GM12872 (cell line): ENCODE data around the gene THAP6.

Source experiments
- CTCF ChIP-seq: IDR thresholded peaks from 3 replicates; pipeline ENCODE4 v1.5.1; 2011; ENCODE audit warnings: low read depth, mild to moderate bottlenecking, low read length, moderate library complexity; ENCODE audit not compliant: insufficient read depth

THAP6 gene

GRCh38 chr4:75495476-75495875 is 18.8 kb upstream of the THAP6 start:
- no peak for TF ChIP-seq CTCF

- TF ChIP-seq CTCF: no peak
These were observed 17.9 kb upstream of the THAP6 start for GRCh38 chr4:75496406-75496805.

GRCh38 chr4:75497133-75497532 is 17.1 kb upstream of the THAP6 start:
- TF ChIP-seq CTCF: no peak

- TF ChIP-seq CTCF: no peak
These were observed 16.2 kb upstream of the THAP6 start for GRCh38 chr4:75498041-75498440.

GRCh38 chr4:75499900-75500299 is 14.4 kb upstream of the THAP6 start:
- no peak for TF ChIP-seq CTCF

GRCh38 chr4:75502671-75503070 is 11.6 kb upstream of the THAP6 start:
- TF ChIP-seq CTCF: no peak

- TF ChIP-seq CTCF: no peak
These were observed 8.6 kb upstream of the THAP6 start for GRCh38 chr4:75505630-75506029.

GRCh38 chr4:75511841-75512240 is 2.4 kb upstream of the THAP6 start:
- no peak for TF ChIP-seq CTCF
